ENCODE results near the gene FSTL5.

DNA sequence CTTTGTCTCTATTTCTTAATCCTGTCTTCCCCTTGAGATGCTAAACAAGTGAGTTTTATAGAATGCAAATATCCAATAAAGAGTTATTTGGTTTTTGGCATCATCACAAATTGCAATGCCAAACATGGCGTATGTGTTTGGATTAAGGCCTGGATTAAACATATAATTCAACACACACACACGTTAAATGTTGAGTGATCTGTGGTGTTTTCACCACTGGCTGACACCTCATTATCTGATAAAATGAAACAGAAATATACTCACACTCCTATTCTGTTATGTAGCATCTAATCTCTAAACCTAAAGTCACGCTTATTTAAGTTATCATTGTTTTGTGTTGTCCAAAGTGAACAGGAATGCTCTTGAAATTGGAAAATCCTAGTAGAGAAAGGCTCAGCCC is 506.2 kb downstream of the FSTL5 start:
- TF ChIP-seq POLR2AphosphoS5 (IDR thresholded peaks at IDR 0.05; ENCODE audit: borderline replicate concordance, low read depth, low read length) (no peak), EZH2 (IDR thresholded peaks at IDR 0.05) (no peak)
